Gastroesophageal sphincter (tissue), 4 donors: ENCODE data around the gene COG5. TPM values are rescaled to one million over a fixed set of nuclear protein-coding genes. Genes with fewer than 3 reads are reported as not detected.
A peak's percentile ranks its signal among the peaks of the same experiment; 100 is the strongest.

Experiments
- ATAC-seq: fragments of 150-250 bp; one replicate; pipeline ENCODE4 v1.9.1; 2016; ENCODE audit warnings: mild to moderate bottlenecking, moderate library complexity
- H3K27ac ChIP-seq, 4 donors: fragments of 200-600 bp; sonication (generic) in 3 of 4; 1 replicate in 3 of 4; 2 replicates in 1 of 4; pipeline ENCODE4 v1.5.1; 2016 to 2019
- H3K27me3 ChIP-seq: fragments of 200-600 bp; sonication (generic); one replicate; pipeline ENCODE4 v1.5.1; 2019
- H3K36me3 ChIP-seq, 2 donors: fragments of 200-600 bp; sonication (generic); one replicate each; pipeline ENCODE4 v1.5.1; 2019; ENCODE audit warnings: control low read depth in 1 of 2
- H3K4me1 ChIP-seq, 3 donors: fragments of 200-600 bp; sonication (generic); 1 replicate in 2 of 3; 2 replicates in 1 of 3; pipeline ENCODE4 v1.5.1; 2016 to 2019; ENCODE audit warnings: control low read depth in 2 of 3
- H3K4me3 ChIP-seq, 2 donors: fragments of 200-600 bp; sonication (generic); one replicate each; pipeline ENCODE4 v1.5.1; 2019; ENCODE audit warnings: mild to moderate bottlenecking in 1 of 2, moderate library complexity in 1 of 2
- H3K9me3 ChIP-seq, 3 donors: fragments of 200-600 bp; sonication (generic); one replicate each; pipeline ENCODE4 v1.5.1; 2017 to 2019; ENCODE audit warnings: control low read depth in 2 of 3
- EP300 ChIP-seq: sonication (generic); formaldehyde crosslinking; IDR thresholded peaks from one replicate; pipeline ENCODE4 v1.6.1; 2017; ENCODE audit warnings: antibody characterized with exemption, mild to moderate bottlenecking
- POLR2A ChIP-seq, 2 donors: fragments of 450-650 bp; IDR thresholded peaks; one replicate each; pipeline ENCODE4 v1.6.1; 2017; ENCODE audit warnings: antibody characterized with exemption in 2 of 2, mild to moderate bottlenecking in 2 of 2, moderate library complexity in 1 of 2
- POLR2AphosphoS5 ChIP-seq: sonication (generic); formaldehyde crosslinking; IDR thresholded peaks from one replicate; pipeline ENCODE4 v1.6.1; 2017; ENCODE audit warnings: antibody characterized with exemption
- WGBS, 2 donors: methylation state at CpG; one replicate each; pipeline ENCODE4 v1.1.5; 2018; ENCODE audit warnings: low coverage in 1 of 2; 5-methylcytosine and 5-hydroxymethylcytosine counted together
- total RNA-seq, 4 donors: library from RNA; depleted of rRNA; stranded (reverse); fragments of >200 nt; gene quantifications; one replicate each; pipeline ENCODE4 v1.1.0, GENCODE V29; 2016
- TF ChIP-seq, protein P1 (sequence below), 4 experiments: fragments of 200-600 bp in 2 of 4; fragments of 450-650 bp in 2 of 4; sonication (generic) in 1 of 4; IDR thresholded peaks; one replicate each; pipeline ENCODE4 v1.5.1; 2017 to 2019; ENCODE audit warnings: antibody characterized with exemption in 4 of 4, mild to moderate bottlenecking in 2 of 4, moderate library complexity in 2 of 4

COG5 gene
- total RNA-seq, 4 donors from 2014 or later, result 31.6 to 50.4 (median 41.1) TPM

DNA sequence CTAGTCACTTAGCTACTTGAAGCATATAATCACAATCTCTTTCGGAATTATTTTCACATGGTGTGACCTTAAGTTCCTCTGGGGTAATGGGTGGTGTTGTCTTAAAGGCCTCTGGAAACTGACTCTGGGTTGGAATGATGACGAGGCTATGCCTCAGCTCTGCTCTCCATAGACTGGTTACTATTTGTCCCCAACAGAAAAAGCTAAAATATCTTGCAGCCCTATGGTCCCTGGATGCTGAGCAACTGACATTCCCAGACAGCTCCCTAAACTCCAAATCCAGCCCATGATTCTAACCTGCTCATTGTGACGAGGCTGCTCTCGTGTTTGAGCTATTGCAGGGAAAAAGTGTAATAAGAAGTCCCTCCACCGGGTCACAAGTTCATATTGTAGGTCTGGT, 343.4 kb downstream of the COG5 start:
- no peak for ATAC-seq
- WGBS, 2 donors, result 92 to 94% methylated on average over 4 to 5 of the region's 5 CpGs
- Histone ChIP-seq H3K4me3 (no peak overlapping the region), H3K36me3 (no peaks in the 10 kb centered on the region), H3K27ac (no peak overlapping the region), H3K27me3 (no peaks in the 10 kb centered on the region), H3K9me3 (no peaks in the 10 kb centered on the region), H3K4me1 (peaks cover 0 to 31% (median 0%) of the 10 kb centered on the region in 3 donors)
- TF ChIP-seq POLR2AphosphoS5, result no peak
- TF ChIP-seq, protein P1, sequence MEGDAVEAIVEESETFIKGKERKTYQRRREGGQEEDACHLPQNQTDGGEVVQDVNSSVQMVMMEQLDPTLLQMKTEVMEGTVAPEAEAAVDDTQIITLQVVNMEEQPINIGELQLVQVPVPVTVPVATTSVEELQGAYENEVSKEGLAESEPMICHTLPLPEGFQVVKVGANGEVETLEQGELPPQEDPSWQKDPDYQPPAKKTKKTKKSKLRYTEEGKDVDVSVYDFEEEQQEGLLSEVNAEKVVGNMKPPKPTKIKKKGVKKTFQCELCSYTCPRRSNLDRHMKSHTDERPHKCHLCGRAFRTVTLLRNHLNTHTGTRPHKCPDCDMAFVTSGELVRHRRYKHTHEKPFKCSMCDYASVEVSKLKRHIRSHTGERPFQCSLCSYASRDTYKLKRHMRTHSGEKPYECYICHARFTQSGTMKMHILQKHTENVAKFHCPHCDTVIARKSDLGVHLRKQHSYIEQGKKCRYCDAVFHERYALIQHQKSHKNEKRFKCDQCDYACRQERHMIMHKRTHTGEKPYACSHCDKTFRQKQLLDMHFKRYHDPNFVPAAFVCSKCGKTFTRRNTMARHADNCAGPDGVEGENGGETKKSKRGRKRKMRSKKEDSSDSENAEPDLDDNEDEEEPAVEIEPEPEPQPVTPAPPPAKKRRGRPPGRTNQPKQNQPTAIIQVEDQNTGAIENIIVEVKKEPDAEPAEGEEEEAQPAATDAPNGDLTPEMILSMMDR (IDR thresholded peaks at IDR 0.05), result no peak
- no peak for TF ChIP-seq EP300
- TF ChIP-seq POLR2A (IDR thresholded peaks at IDR 0.05), result no peak

GRCh38 chr7:107219563-107220244, 344.0 kb downstream of the COG5 start:
- no peaks in the 10 kb centered on the region for H3K36me3 ChIP-seq
- peaks cover 0 to 27% (median 0%) of the 10 kb centered on the region in 3 donors for H3K4me1 ChIP-seq
- WGBS, 2 donors, result 92 to 100% methylated on average over 2 of the region's 2 CpGs
- no peak for ATAC-seq
- no peak overlapping the region for H3K27ac ChIP-seq
- no peak for TF ChIP-seq POLR2A (IDR thresholded peaks at IDR 0.05)
- TF ChIP-seq, protein P1 (IDR thresholded peaks at IDR 0.05), result no peak
- TF ChIP-seq EP300, result no peak
- TF ChIP-seq POLR2AphosphoS5, result no peak
- H3K27me3 ChIP-seq, result no peaks in the 10 kb centered on the region
- H3K9me3 ChIP-seq, result peaks cover 0 to under 1% (median 0%) of the 10 kb centered on the region in 3 donors
- H3K4me3 ChIP-seq, result no peak overlapping the region

- Histone ChIP-seq H3K9me3 (peaks cover 0 to 4% (median 0%) of the 10 kb centered on the region in 3 donors), H3K27ac (no peak overlapping the region), H3K4me3 (no peak overlapping the region), H3K27me3 (no peaks in the 10 kb centered on the region), H3K36me3 (peaks cover 0 to 16% of the 10 kb centered on the region in 2 donors), H3K4me1 (peaks cover 0 to 5% (median 0%) of the 10 kb centered on the region in 3 donors)
- ATAC-seq, result no peak
- TF ChIP-seq POLR2A (IDR thresholded peaks at IDR 0.05) (no peak), EP300 (no peak), POLR2AphosphoS5 (no peak)
- TF ChIP-seq, protein P1 (IDR thresholded peaks at IDR 0.05), result no peak
Measured at GRCh38 chr7:107213945-107214344, 349.8 kb downstream of the COG5 start.

DNA sequence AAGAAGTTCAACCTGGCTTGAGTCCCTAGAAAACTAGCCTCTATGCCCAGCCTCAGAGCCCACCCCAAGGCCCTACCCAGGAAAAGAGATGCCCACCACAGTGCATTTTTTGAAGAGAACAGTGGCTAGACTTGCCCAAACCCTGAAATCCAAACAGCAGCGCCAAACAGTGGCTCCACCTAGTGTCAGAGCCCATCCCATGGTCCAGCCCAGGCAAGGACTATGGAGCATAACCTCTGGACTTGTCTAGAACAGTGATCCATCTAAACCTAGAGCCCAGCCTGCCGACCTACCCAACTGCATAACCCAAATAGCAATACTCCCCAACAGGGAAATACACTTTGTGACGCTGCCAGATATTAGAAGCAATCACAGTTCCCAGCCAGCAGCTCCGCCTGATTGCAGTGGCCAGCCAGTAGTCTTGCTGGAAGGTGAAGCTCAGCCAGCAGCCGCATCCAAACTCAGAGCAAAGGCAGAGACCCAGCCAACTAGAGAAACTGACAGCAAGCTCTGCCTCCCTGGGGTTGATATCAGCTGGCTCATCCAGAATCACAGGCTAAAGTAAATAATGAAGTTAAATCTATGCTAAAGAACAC, 350.4 kb downstream of the COG5 start:
- peaks cover 0 to 12% (median 6%) of the 10 kb centered on the region in 3 donors for H3K4me1 ChIP-seq
- WGBS, 2 donors, result 50 to 100% methylated on average over 1 to 4 of the region's 5 CpGs
- no peak overlapping the region for H3K4me3 ChIP-seq
- H3K27ac ChIP-seq, result no peak overlapping the region
- TF ChIP-seq POLR2A (IDR thresholded peaks at IDR 0.05) (no peak), EP300 (no peak), POLR2AphosphoS5 (no peak)
- TF ChIP-seq, protein P1 (IDR thresholded peaks at IDR 0.05), result no peak
- H3K9me3 ChIP-seq, result peaks cover 0 to 4% (median 0%) of the 10 kb centered on the region in 3 donors
- peaks cover 0 to 16% of the 10 kb centered on the region in 2 donors for H3K36me3 ChIP-seq
- peak; percentile 50 for ATAC-seq
- no peaks in the 10 kb centered on the region for H3K27me3 ChIP-seq

- Histone ChIP-seq H3K27me3 (no peaks in the 10 kb centered on the region), H3K4me1 (peaks cover 5 to 18% (median 10%) of the 10 kb centered on the region in 3 donors), H3K4me3 (no peak overlapping the region), H3K36me3 (peaks cover 0 to 16% of the 10 kb centered on the region in 2 donors), H3K27ac (no peak overlapping the region), H3K9me3 (peaks cover 0 to 4% (median 0%) of the 10 kb centered on the region in 3 donors)
- TF ChIP-seq POLR2AphosphoS5 (no peak), POLR2A (IDR thresholded peaks at IDR 0.05) (no peak), EP300 (no peak)
- TF ChIP-seq, protein P1 (IDR thresholded peaks at IDR 0.05), result no peak
- no peak for ATAC-seq
- 60 to 67% methylated on average over 1 to 2 of the region's 2 CpGs for WGBS, 2 donors
Measured at GRCh38 chr7:107212725-107213124, 351.0 kb downstream of the COG5 start.
